ENCODE measurements around the gene DLG5. TPM values are rescaled to one million over a fixed set of nuclear protein-coding genes. Genes with fewer than 3 reads are reported as not detected.

Gene DLG5
- total RNA-seq, 1 experiment from 2014 or later: 81.7 TPM

DNA sequence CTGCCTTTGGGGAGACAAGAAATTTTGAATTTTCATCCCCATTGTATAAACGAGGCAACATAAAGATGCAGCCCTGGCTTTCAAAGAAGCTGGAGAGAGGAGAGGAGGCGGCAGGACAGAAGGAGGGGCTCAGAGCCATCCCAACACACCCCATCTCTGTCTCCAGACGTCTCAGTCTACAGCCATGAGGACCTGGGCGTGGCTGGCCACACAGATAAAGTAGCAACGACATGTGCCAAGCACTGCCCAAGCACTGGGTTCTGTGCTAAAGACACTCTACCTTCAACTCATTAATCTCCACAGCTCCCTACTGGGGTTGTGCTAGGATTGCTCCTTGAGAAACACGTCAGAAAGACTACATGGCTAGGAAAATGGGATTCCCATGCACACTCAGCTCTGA, 65.2 kb downstream of the DLG5 start:
- Histone ChIP-seq H4K20me1 (ENCODE audit: insufficient read depth) (no peaks in the 10 kb centered on the region), H3K4me2 (no peak overlapping the region), H3K36me3 (ENCODE audit: low read depth) (no peaks in the 10 kb centered on the region), H3K27me3 (ENCODE audit: insufficient read depth, low read depth) (no peaks in the 10 kb centered on the region), H3K9me3 (ENCODE audit: insufficient read depth, low read depth) (no peaks in the 10 kb centered on the region), H3K9me2 (ENCODE audit: insufficient read depth) (no peaks in the 10 kb centered on the region), H2AFZ (no peak overlapping the region), H3F3A (ENCODE audit: insufficient read depth, low read depth) (peaks cover 47% of the 10 kb centered on the region), H3K27ac (no peak overlapping the region), H3K79me2 (ENCODE audit: low read depth) (peaks cover 32% of the 10 kb centered on the region), H3K4me1 (replicated peaks; ENCODE audit: insufficient read depth) (peaks cover 47% of the 10 kb centered on the region), H3K4me3 (no peak overlapping the region)
- intact Hi-C loops (cut with micrococcal nuclease; ENCODE audit: unreplicated experiment): no loop called here
- no peak for DNase-seq
- BruUV-seq (replicated peaks): no TSS peak
- CTCF ChIA-PET: no interaction called here
- TF ChIP-seq CTCF (conservative IDR thresholded peaks at IDR 0.05) (no peak), EZH2 (IDR thresholded peaks at IDR 0.05; ENCODE audit: low read depth) (no peak)
- POLR2A ChIA-PET (ENCODE audit: unreplicated experiment): no interaction called here

GRCh38 chr10:77859865-77860282, 66.7 kb downstream of the DLG5 start:
- intact Hi-C loops (cut with micrococcal nuclease; ENCODE audit: unreplicated experiment): no loop called here
- CTCF ChIA-PET: no interaction called here

DNA sequence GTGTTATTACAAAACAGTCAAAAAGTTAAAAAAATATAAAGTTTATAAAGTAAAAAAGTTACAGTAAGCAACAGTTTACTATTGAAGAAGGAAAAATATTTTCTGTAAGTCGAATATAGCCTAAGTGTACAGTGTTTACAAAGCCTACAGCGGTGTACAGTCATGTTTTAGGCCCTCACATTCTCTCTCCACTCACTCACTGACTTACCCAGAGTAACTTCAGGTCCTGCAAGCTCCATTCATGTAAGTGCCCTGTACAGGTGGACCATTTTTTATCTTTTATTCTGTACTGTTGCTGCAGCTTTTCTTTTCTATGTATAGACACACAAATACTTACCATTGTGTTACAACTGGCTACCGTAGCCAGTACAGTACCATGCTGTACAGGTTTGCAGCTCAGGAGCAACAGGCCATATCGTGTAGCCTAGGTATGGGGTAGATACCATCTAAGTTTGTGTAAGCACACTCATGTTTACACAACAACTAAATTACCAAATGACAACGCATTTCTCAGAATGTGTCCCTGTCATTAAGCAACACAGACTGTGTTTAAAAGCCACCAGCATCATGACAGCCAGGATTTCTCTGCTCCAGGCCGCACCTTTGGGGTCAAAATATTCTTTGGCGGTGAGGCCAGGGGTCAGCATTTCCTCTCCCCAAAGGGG, 67.2 kb downstream of the DLG5 start:
- no peaks in the 10 kb centered on the region for H3K9me3 ChIP-seq (ENCODE audit: insufficient read depth, low read depth)
- intact Hi-C loops (cut with micrococcal nuclease; ENCODE audit: unreplicated experiment): no loop called here
- H3K4me1 ChIP-seq (replicated peaks; ENCODE audit: insufficient read depth): peaks cover 62% of the 10 kb centered on the region
- peaks cover 47% of the 10 kb centered on the region for H3F3A ChIP-seq (ENCODE audit: insufficient read depth, low read depth)
- no peaks in the 10 kb centered on the region for H3K9me2 ChIP-seq (ENCODE audit: insufficient read depth)
- no peak overlapping the region for H2AFZ ChIP-seq
- no peaks in the 10 kb centered on the region for H3K27me3 ChIP-seq (ENCODE audit: insufficient read depth, low read depth)
- H3K27ac ChIP-seq: peak overlapping the region; percentile 77
- no TSS peak for BruUV-seq (replicated peaks)
- TF ChIP-seq CTCF (conservative IDR thresholded peaks at IDR 0.05): no peak
- TF ChIP-seq EZH2 (IDR thresholded peaks at IDR 0.05; ENCODE audit: low read depth): no peak
- peaks cover 40% of the 10 kb centered on the region for H3K79me2 ChIP-seq (ENCODE audit: low read depth)
- H3K4me3 ChIP-seq: no peak overlapping the region
- ChIA-PET POLR2A (ENCODE audit: unreplicated experiment) (no interaction called here), CTCF (interaction anchor here (1.0 kb wide), 1 partner anchor 30 kb away, joined by 3 read pairs; no protein-coding TSS in a partner anchor)
- H4K20me1 ChIP-seq (ENCODE audit: insufficient read depth): no peaks in the 10 kb centered on the region
- DNase-seq: peak in 1 of 2 experiments; percentile 81
- peaks cover 2% of the 10 kb centered on the region; the same call in 1 of the 2 replicates for H3K36me3 ChIP-seq (ENCODE audit: low read depth)
- peak overlapping the region; percentile 53 for H3K4me2 ChIP-seq

More at GRCh38 chr10:77859865-77860282, 66.7 kb downstream of the DLG5 start:
- Histone ChIP-seq H3K4me1 (replicated peaks; ENCODE audit: insufficient read depth) (peaks cover 62% of the 10 kb centered on the region), H3K27ac (peak overlapping the region; percentile 77), H2AFZ (no peak overlapping the region), H3F3A (ENCODE audit: insufficient read depth, low read depth) (peaks cover 47% of the 10 kb centered on the region), H3K36me3 (ENCODE audit: low read depth) (no peaks in the 10 kb centered on the region), H3K4me3 (no peak overlapping the region), H3K4me2 (peak overlapping the region; percentile 53), H3K9me2 (ENCODE audit: insufficient read depth) (no peaks in the 10 kb centered on the region), H3K79me2 (ENCODE audit: low read depth) (peaks cover 40% of the 10 kb centered on the region), H4K20me1 (ENCODE audit: insufficient read depth) (no peaks in the 10 kb centered on the region), H3K9me3 (ENCODE audit: insufficient read depth, low read depth) (no peaks in the 10 kb centered on the region), H3K27me3 (ENCODE audit: insufficient read depth, low read depth) (no peaks in the 10 kb centered on the region)
- TF ChIP-seq EZH2 (IDR thresholded peaks at IDR 0.05; ENCODE audit: low read depth): no peak
- TF ChIP-seq CTCF (conservative IDR thresholded peaks at IDR 0.05): no peak
- peak in 1 of 2 experiments; percentile 61 for DNase-seq
- POLR2A ChIA-PET (ENCODE audit: unreplicated experiment): no interaction called here
- no TSS peak for BruUV-seq (replicated peaks)

Measured in PC-9 (cell line).